HG02588 (cell line): Measurements from ENCODE around the gene CALHM3.

Experiments
- ATAC-seq: cut with Tn5 transposase; IDR thresholded peaks from one replicate; pipeline ENCODE4 v1.9.1; 2021; ENCODE audit warnings: mild to moderate bottlenecking, moderate library complexity; ENCODE audit not compliant: unreplicated experiment

Gene CALHM3

GRCh38 chr10:103451091-103451813, 27.8 kb downstream of the CALHM3 start:
- ATAC-seq = no peak

- no peak for ATAC-seq
Measured at GRCh38 chr10:103450201-103450695, 28.8 kb downstream of the CALHM3 start.

DNA sequence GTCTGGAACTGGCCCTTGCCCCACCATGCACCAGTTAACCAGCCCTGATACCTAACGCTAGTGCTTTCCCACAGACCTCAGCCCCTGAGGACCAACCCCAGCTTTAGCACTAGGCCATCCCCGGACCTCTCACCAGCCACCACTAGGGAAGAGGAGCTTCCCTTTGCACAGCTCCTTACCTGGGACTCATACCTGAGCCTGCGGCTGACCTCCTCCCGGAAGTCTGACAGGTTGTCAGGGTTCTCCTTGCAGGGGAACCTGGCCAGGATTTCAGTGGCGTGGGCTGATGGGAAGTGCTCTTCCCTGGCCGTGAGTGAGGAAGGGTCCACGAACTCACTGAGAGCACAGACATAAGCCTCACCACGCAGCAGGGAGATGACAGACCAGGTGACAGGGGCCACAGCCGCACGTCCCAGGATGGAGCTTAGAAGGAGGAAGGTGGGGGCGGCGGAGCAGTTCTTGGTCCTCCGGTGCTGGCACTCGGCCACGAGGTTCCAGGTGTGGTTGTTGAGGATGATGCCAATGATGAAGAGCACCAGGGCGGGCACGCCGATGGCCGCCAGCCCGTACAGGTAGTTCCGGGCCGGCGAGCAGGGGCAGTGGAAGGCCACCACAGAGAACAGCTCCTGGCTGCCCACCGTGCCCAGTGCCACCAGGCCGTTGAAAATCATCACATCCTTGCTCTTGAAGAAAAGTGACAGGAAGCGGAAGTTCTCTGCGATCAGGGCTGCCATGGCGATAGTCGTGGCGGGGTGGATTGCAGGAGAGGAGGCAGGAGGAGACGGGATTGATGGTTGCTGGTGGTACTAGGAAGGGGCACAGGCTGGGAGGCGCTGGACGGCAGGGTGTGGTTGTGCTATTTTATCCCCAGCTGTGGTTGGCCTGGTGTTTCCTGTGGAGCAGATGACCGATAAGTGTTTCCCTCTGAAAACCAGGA, 29.6 kb downstream of the CALHM3 start:
- no peak for ATAC-seq

- ATAC-seq = no peak
Measured at GRCh38 chr10:103448746-103449145, 30.3 kb downstream of the CALHM3 start.

GRCh38 chr10:103447187-103447586, 31.9 kb downstream of the CALHM3 start:
- ATAC-seq = no peak

GRCh38 chr10:103445767-103446567, 33.1 kb downstream of the CALHM3 start:
- ATAC-seq = no peak

GRCh38 chr10:103445366-103445765, 33.7 kb downstream of the CALHM3 start:
- no peak for ATAC-seq

GRCh38 chr10:103444478-103444877, 34.6 kb downstream of the CALHM3 start:
- ATAC-seq = no peak

DNA sequence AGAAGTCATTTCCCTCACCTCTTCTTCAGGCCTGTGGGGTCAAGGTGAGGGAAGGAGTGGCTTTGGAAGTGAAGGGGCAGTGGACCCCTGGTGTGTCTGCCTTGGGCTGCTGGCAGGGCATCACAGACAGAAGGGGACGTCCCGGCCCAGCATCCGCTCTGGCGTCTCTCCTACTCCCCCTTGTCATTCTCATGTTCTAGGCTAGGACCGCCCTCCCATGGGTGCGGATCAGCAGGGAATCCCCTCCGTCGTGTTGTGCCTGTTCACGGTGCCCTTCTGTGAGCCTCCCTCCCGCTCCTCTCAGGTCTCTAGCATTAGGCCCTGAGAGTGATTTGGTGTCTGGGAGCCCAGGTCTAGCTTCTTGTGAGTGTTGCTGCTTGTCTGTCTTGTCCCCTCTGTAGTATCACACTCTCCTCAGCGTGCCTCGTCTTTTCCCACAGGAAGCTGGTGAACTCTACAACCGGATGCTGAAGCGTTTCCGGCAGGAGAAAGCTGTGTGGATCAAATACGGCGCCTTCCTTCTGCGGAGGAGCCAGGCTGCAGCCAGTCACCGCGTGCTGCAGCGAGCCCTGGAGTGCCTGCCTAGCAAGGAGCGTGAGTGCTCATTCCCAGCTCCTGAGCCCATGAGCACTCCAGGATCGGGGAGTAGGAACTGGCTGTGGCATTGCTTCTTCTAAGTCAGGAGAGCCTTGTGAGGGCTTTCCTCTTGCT, 35.4 kb downstream of the CALHM3 start:
- no peak for ATAC-seq

- no peak for ATAC-seq
Measured at GRCh38 chr10:103442031-103442461, 37.0 kb downstream of the CALHM3 start.

DNA sequence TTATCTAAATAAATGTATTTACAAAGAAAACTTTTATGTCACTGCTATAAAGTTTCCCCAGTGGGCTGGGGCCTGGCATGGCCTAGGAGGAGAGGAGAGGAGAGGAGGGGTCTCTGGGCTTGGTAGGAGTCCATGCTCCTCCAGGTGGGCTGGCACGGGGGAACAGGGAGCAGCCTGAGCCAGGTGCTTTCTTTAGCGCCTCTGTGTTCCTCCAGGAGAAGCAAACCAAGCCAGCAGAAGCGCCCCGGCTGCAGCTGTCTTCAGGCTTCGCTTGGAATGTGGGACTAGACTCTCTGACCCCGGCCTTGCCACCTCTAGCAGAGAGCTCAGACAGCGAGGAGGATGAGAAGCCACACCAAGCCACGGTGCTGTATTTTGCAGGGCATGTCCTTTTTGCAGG, 37.4 kb downstream of the CALHM3 start:
- no peak for ATAC-seq

- ATAC-seq = no peak
Measured at GRCh38 chr10:103441206-103441605, 37.8 kb downstream of the CALHM3 start.

DNA sequence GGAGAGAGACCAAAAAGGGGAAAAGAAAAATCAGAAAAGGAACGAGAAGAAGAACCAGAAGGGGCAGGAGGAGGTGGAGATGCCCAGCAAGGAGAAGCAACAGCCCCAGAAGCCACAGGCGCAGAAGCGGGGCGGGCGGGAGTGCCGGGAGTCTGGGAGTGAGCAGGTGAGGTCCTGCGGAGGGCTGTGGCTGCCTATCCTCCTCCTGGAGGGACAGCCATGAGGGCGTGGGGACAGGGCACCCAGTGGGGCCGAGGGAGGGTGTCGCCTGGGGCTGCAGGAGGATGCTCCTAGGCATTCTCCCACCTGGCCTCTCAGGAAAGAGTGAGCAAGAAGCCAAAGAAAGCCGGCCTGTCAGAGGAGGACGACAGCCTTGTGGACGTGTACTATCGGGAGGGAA, 38.6 kb downstream of the CALHM3 start:
- ATAC-seq = no peak

DNA sequence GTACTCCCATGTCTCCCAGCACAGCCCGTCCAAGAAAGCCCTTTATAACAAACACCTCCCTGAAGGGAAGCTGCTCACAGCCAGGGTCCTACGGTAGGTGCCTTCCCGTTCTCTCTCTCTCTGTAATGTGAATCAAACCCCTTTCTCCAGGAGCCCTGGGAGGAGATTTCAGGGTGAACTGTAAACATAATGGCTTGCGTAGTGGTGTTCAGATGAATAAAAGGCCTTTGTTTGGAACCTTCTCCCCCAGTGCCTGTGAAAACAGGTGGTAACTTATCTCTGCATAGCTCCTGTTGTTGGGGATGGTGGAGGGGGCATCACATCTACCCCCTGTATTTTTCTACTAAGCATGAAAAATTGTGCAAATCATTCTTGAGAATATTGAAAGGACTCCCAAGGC, 39.3 kb downstream of the CALHM3 start:
- ATAC-seq = no peak

DNA sequence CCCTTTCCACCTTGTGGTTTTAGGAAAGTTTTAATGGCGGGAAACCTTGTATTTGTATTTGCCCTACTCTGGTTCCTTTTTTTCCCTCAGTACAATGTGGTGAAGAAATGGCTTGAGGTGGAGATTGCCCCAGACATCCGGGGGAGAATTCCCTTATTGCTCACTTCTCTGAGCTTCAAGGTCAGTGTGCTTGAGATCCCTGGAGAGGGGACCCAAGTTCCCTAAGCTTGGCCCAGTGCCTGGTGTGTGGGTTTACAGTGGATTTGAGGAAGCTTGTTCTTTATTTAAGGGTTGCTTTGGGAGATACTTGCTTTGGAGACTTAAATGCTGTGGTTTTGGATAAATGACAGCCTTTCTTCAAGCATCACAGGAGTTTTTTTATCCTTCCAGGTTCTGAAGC, 45.2 kb downstream of the CALHM3 start:
- no peak for ATAC-seq

DNA sequence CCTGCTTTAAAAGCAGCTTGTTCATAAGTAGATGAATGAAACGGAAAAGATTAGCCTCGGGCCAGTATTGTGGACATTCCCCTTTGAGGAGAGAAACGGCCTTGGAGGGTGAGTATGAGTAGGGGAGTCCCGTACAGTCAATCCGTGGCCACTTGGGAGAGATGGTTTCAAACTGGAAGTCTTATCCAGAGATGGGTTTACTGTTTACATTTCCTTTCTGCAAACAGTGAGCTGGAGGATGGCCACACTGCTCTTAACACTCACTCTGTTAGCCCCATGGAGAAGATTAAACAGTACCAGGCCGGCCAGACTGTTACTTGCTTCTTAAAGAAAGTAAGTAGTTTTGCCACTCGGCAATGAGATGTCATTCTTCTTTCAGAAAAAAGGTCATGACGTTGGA, 47.1 kb downstream of the CALHM3 start:
- no peak for ATAC-seq

- no peak for ATAC-seq
Measured at GRCh38 chr10:103429647-103430046, 49.4 kb downstream of the CALHM3 start.

DNA sequence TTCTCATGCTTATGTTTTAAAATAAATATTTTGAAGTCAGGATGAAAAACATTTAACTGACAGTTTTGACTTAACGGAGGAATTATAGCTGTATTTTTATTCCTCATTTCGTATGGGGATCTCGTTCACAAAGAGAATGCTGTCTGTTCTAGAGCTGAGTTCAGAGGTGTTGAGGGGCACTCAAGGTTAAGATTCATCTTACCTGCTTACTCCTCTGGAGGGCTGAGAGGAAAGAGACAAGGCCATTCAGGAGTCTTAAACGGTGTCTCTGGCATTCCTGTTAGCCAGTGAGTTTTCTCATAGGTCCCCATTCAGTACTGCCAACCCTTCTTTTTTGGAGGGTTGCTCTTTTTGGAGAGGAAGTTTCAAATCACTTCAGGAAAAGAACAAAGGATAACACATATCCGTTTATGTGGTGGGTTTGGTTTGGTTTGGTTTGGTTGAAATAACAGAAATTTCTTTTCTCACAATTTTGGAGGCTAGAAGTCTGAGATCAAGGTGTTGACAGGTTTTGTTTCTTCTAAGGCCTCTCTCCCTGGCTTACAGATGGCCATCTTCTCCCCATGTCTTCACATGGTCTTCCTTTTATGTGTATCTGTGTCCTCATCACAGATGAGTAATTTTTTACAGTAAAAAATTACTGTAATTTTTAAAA, 49.9 kb downstream of the CALHM3 start:
- ATAC-seq = no peak

GRCh38 chr10:103427866-103428265, 51.2 kb downstream of the CALHM3 start:
- no peak for ATAC-seq

DNA sequence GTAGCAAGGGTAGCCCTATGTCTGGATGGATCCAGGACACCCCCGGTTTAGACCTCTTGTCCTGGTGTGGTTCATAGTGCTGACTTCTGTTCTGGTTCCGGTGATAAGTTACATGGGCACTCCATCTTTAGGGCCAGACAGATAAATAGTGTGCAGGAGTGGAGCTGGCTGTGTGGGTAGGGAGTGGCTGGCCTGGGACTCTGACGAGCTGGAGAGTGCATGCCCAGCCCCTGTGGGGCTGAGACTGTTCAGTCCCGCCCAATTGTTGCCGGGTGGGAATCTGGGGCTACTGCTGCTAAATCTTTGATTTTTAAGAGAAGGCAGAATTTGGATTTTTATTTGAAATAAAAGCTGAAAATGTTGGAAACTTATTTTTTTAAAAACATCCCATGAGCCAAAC, 55.3 kb downstream of the CALHM3 start:
- no peak for ATAC-seq
